HG02798 (cell line): ENCODE results near the gene GIN1.

Experiments
- ATAC-seq: cut with Tn5 transposase; IDR thresholded peaks from one replicate; pipeline ENCODE4 v1.9.1; 2021; ENCODE audit warnings: mild to moderate bottlenecking; ENCODE audit not compliant: unreplicated experiment, poor library complexity

GIN1 gene

GRCh38 chr5:103041071-103041676 lies 78.8 kb downstream of the GIN1 start:
- no peak for ATAC-seq

GRCh38 chr5:103037673-103038455 lies 82.1 kb downstream of the GIN1 start:
- ATAC-seq, result peak; percentile 36

GRCh38 chr5:103036601-103037000 lies 83.3 kb downstream of the GIN1 start:
- no peak for ATAC-seq
